Measurements from ENCODE around the gene FBXW5.
A peak's percentile ranks its signal among the peaks of the same experiment; 100 is the strongest.

The FBXW5 gene

GRCh38 chr9:136960212-136960937, 15.8 kb upstream of the FBXW5 start:
- DNase-seq = no peak

GRCh38 chr9:136958898-136959850, 14.6 kb upstream of the FBXW5 start:
- no peak for DNase-seq

GRCh38 chr9:136958473-136958872, 13.9 kb upstream of the FBXW5 start:
- no peak for DNase-seq

- no peak for DNase-seq
Measured at GRCh38 chr9:136957901-136958300, 13.4 kb upstream of the FBXW5 start.

- DNase-seq = no peak
Measured at GRCh38 chr9:136957461-136957860, 12.9 kb upstream of the FBXW5 start.

GRCh38 chr9:136956604-136957003, 12.1 kb upstream of the FBXW5 start:
- no peak for DNase-seq

GRCh38 chr9:136955943-136956335, 11.4 kb upstream of the FBXW5 start:
- DNase-seq = no peak

- no peak for DNase-seq
Measured at GRCh38 chr9:136955202-136955942, 10.8 kb upstream of the FBXW5 start.

- no peak for DNase-seq
Measured at GRCh38 chr9:136954270-136955083, 9.9 kb upstream of the FBXW5 start.

- no peak for DNase-seq
Measured at GRCh38 chr9:136953771-136954269, 9.3 kb upstream of the FBXW5 start.

GRCh38 chr9:136952876-136953770, 8.6 kb upstream of the FBXW5 start:
- no peak for DNase-seq

GRCh38 chr9:136952321-136952850, 7.8 kb upstream of the FBXW5 start:
- DNase-seq = no peak

GRCh38 chr9:136951541-136952320, 7.2 kb upstream of the FBXW5 start, which contains the start of gene LCN12:
LCN12 (plus strand) TSS chr9:136952273; CDS start chr9:136952328, 55 bp downstream.
- DNase-seq = no peak

- DNase-seq = no peak
Measured at GRCh38 chr9:136950656-136951276, 6.2 kb upstream of the FBXW5 start.

GRCh38 chr9:136949817-136950655, 5.5 kb upstream of the FBXW5 start:
- peak; percentile 77 to 95 for DNase-seq

- DNase-seq = peak in 1 of 2 experiments; percentile 74
Measured at GRCh38 chr9:136949239-136949816, 4.8 kb upstream of the FBXW5 start.

- DNase-seq = peak in 1 of 2 experiments; percentile 29
Measured at GRCh38 chr9:136947955-136948510, 3.5 kb upstream of the FBXW5 start.

Data from NCI-H526 (cell line).